HG02610 (cell line): ENCODE data around the gene FMO3.

Source experiments
- ATAC-seq: cut with Tn5 transposase; IDR thresholded peaks from one replicate; pipeline ENCODE4 v1.9.1; 2021; ENCODE audit warnings: mild to moderate bottlenecking, moderate library complexity; ENCODE audit not compliant: unreplicated experiment

The FMO3 gene

DNA sequence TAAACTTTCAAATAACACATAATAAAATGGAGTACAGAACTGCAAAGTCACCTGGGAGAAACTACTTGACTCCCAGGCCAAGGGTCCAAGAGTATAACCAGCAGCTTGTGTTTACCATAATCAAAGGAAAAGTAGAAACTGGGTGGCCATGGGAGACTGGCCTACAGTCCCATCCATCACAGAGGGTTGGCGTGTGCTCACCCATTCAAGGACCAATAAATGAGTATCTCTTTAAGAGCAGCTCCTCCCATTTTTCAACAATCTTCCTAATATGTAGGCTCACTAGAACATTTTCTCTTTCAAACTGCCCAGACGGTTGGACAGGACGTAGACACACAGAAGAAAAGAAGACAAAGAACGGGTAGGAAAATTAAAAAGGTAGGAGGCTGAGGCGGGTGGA, at the start of gene FMO3:
Gene FMO3 (plus strand): TSS at position 302 of the 400 bp plus-strand sequence. CDS start 1,754 bp downstream, outside the sequence.
- ATAC-seq: no peak

DNA sequence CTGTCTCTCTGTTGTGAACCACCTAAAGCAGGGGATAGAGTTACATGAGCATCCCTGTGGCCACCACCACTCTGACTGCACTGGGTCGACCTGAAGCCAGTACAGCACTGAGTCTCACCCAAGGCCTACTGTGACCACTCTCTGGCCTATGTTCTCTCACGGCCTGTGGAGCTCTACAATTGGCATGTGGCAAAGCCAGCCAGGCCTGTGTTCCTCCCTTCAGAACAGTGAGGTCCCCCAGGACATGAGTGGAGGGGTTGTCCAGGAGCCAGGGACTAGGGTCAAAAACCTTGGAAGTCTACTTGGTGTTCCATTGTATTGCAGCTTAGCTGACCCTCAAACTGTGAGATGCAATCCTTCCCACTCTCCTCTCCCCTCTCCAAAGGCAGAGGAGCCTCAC, 42.7 kb upstream of the FMO3 start:
- ATAC-seq: no peak

DNA sequence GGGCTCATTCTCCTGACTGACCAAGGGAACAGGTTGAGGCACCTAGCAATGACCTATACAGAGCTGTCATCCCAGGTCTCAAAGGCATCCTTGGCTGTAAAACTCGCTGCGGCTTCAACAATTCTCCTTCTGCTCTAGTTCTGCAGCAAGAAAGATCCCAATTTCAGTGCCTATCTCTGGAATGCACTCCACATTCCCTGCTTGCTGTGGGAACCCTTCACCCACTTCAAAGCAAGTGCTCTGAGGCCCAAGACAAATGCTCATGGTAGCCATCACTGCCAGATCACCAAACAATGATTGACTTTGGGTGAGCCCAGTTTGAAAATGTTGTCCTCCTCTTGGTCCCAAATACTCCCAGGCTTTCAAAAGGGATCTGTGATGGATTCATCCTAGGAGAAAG, 37.7 kb upstream of the FMO3 start:
- no peak for ATAC-seq

DNA sequence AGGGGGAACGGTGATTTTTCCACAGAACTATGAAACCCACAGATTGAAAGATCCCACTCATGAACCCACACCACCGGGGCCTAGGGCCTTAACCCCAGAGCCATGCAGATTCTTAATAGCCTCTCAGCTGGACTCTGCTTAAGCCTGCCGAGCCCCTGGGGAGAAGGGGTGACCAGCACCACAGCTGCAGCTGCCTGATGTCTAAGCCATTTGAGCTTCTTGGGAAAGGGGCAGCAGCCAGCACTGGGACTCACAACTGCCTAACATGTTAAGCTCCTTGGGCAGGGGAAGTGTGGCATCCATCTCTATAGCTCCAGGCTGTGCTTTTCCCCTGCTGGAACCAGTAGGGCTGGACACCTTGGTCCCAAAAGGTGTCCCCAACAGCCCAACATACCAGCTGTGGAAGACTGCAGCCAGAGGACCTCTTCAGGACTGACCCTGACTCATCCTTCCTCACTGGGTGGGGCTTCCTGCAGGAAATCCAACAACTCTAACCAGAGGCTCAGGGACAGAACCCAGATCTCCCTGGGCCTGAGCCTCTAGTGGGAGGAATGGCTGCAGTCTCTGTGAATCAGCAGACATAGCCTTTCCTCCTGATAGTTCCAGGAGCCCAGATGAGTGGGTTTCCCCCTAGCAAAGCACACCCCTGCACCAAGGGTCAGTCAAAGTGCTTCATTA, 34.6 kb upstream of the FMO3 start:
- no peak for ATAC-seq

DNA sequence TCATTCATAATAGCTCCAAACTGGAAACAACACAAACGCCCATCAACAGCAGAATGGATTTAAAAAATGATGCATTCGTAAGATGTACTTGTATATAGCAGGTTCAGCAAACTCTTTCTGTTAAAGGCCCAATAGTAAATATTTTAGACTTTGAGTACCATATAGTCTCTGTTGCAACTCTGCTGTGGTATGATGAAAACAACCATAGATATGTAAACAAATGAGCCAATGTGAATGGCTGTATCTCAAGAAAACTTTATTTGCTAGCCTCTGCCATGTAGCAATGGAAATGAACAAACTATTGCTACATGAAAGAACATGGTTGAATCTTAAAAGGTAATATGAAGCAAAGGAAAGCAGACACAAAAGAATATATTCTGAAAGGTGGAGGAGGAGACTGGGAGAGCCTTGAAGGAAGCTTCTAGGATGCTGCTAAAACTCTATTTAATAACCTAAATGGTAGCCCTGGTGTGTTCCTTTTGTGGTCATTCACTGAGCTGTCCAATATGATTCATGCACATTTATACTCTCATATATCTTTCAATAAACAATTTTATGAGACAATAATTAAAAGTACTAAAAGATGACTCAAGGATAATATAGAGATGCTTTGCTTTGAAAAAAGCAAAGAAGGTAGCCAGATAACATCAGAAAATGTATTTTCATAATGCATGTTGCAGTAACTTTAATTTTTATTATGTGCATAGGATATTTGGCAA, 29.1 kb upstream of the FMO3 start:
- ATAC-seq: no peak

DNA sequence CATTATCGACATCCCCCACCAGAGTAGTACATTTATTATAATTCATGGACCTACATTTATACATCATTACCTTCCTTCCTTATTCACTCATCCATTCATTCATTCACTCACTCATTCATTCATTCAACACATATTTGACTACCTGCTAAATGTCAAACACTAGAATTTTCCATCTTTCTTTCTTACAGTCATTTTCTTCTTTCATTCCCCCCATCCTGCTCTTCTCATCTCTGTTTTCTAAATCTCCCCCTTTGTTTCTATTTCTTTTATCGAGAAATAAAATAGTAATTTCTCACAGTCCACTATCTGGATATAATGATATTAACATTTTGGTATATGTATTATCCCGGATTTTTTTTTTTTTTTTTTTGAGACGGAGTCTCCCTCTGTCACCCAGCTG, 27.8 kb upstream of the FMO3 start:
- no peak for ATAC-seq

DNA sequence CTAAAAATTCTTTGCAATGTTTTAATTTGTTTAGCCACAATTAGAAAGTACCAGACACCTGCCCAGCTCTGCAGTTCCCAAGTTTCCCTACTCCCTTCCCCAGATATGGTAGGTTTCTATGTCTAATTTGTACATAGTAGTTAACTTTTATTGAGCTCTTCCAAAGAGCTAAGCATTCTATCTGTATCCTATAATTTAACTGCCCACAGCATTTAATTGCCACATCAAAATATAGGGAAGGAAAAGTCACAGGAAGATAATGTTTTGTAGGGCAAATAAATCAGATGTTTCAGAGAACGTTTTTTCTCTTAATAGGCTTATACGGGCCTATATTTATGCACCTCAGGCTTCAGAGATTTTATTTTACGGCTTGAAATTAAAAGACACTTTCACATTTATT, 15.7 kb upstream of the FMO3 start:
- no peak for ATAC-seq

DNA sequence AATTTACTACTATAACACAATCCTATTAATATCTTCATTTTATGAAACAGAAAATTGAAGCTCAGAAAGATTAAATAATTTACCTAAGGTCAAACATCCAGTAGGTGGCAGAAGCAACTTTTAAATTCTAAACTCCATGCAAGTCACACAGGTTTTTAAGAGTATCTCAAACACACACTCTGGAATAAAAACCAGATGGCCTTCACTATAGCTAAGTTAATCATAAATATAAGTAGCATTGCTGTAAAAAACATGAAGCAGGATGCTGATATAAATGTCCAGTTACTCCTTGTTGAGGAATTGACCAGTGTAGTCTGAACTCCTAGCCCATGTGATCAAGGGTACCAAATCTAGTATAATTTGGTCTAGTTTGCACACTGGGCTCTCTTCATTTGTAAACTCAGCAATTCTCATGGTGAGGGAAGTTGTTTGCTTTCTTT, 9.4 kb upstream of the FMO3 start:
- ATAC-seq: no peak

DNA sequence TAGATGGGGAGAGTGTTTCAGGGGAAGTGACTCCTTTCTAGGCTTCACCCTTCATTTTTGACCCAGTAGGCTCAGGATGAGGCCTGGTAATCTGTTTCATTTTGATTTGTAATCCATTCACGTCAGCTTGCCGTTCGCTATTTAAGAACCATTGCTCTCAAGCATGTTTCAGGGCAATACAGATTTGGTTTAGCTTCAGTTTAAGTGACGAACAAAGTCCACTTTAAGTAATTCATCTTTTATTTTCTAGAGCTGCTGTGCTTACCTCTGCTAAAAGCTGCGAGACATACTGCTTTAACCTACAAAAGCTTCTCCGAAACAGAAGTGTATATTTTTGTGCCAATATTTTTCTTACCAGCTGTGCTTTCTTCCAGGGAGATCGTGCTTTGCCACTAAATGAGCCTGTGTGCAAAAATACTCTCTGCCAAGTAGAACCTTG, 8.9 kb upstream of the FMO3 start:
- ATAC-seq: no peak

DNA sequence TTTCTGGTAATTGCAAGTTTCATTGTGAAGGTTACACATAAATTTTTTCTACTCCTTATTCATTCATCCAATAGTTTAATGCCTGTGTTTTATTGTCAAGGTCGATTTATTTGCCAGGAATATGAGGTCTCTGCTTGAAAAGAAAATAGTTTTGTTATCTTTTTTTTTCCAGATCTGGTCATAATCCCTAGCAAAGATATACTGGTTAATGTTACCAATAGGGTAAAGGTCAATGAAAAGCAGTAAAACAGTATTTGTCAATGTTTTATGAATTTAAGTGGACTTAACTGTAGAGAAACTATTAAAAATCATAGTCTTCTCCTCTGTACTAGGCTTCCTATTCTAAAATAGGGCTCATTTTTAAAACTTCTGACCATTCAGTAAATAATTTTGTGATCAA, 8.1 kb upstream of the FMO3 start:
- ATAC-seq: no peak

DNA sequence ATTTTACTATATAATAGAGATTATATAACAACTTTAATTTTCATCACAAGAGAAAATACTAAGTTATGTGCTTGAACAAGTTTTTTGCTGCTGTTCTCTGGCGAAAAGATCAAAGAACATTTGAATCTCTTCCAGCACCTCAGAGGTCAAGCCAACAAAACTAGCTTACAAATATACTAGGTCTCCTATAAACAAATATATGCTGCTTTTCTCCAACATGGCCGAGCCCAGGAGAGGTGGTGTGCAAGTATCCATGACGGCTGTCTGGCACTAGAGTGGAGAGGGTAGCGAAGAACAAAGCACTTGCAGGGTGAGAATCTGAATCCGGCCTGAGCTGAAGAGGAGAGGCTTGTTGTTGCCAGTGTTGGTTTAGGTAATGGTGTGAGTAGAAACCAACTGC, 7.5 kb upstream of the FMO3 start:
- ATAC-seq: no peak

DNA sequence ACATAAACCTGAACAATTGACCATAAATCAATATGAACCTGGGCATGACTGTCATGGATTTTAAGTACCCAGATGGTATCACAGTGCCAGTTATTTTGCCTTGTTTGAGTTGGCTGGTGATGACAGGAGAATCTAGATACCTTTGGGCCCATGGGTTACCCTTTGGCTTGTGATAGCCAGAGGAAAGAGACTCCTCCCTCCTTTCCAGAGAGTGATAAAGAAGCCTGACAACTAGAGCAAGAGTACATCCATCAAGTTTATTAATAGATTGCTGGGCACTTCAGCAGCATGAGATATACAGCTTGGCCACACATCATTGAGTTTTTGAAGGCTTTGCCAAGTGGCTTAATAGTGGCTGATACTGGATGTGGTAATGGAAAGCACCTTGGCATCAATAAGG, 6.6 kb upstream of the FMO3 start:
- ATAC-seq: no peak

DNA sequence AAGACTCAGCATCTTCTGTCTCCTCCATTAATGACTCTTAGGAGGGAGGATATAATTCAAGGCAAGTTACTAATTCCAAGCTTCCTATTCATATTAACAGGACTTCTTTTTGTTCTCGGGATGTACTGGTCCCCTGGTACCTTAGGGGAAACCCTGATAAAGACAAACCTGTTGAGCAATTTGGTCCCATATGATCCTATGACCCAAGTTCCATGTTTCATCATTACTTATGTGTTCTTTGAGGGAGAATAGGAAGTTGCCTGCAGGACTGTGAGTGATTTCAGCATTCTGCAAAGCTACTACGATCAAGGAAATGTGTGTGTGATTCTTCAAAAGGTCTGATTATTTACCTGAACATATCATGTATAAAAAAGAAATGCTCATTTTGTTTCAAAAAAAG, 5.8 kb upstream of the FMO3 start:
- ATAC-seq: no peak

DNA sequence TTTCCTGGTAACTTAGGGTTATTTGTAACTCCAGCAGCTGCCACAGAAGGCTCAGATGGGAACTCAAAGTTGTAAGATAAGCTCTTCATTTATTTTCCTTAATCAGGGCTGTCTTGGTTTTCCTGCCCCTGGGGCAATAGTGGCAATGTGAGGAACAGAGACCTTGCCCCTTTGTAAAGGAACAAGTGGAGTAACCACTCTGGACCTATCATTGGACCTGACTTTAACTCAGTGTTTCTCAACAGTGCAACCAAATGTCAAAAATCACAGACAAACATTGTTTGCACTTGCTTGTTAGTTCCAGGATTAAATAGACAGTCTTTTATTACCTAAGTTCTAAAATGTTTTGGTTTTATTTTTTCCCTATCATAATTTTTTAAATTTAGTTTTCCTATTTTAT, 2.8 kb upstream of the FMO3 start:
- no peak for ATAC-seq

DNA sequence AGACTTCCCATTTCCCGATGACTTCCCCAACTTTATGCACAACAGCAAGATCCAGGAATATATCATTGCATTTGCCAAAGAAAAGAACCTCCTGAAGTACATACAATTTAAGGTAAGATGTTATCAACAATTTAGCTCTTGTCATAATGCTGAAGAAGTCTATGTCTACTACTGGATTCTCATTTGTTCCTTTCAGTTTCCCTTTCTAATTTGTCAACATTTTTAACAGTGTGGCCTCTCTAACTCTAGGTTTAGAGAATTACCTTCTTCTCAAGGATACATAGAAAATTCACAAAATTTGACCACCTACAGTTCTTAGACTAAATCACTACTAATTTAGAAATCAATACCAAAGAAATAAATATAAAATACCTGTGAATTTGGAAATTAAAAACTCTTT, 13.2 kb downstream of the FMO3 start:
- no peak for ATAC-seq

DNA sequence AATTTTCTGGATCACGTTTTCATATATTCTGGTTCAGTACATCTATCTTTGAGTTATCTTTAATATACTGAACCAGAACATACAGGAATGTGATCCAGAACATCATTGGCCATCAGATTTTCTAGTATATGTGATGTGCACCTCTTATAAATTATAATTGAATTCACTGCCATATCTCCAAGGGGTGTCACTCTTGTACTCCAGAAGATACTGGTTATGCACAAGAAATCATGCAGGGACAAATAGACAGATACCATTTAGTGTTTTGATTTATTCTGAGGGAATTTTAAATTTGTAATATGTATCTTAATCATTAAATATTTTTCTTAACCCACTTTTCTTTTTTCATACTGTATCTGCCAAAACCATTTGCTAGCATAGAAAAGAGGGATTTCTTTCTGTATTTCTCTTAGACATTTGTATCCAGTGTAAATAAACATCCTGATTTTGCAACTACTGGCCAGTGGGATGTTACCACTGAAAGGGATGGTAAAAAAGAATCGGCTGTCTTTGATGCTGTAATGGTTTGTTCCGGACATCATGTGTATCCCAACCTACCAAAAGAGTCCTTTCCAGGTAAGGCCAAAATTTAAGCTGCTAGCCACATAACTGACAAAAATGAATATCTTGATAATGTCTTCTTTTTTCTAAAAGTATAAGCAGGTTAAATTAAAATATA, 16.7 kb downstream of the FMO3 start:
- no peak for ATAC-seq

DNA sequence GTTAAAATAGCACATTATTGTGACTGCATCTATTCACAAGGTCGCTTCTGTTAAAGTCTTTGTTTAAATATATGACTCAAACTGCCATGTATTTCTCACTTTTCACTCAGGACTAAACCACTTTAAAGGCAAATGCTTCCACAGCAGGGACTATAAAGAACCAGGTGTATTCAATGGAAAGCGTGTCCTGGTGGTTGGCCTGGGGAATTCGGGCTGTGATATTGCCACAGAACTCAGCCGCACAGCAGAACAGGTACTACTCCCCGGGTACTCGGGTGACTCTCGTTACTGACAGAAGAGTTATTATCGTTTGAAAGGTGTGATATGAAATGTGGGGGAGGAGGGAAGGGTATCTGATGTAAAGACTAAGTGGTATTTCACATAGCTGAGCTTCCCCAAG, 17.3 kb downstream of the FMO3 start:
- ATAC-seq: no peak

DNA sequence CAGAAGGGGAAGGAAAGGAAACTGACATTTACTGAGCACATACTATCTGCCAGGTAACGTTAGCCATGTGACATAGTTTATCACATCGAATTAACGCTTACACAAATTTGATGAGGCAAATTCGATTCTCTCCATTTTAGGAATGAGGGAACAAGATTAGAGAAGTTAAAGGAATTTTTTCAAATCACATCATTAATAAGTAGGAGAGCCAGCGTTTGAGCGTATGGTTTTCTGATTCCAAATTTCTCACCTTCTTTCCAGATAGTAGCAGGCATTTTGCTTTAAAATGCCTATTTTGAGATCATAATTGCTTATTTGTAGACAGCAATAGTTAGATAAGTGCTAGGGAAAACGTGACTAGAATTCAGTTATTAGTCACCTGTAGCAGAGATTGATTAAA, 19.3 kb downstream of the FMO3 start:
- ATAC-seq: no peak

DNA sequence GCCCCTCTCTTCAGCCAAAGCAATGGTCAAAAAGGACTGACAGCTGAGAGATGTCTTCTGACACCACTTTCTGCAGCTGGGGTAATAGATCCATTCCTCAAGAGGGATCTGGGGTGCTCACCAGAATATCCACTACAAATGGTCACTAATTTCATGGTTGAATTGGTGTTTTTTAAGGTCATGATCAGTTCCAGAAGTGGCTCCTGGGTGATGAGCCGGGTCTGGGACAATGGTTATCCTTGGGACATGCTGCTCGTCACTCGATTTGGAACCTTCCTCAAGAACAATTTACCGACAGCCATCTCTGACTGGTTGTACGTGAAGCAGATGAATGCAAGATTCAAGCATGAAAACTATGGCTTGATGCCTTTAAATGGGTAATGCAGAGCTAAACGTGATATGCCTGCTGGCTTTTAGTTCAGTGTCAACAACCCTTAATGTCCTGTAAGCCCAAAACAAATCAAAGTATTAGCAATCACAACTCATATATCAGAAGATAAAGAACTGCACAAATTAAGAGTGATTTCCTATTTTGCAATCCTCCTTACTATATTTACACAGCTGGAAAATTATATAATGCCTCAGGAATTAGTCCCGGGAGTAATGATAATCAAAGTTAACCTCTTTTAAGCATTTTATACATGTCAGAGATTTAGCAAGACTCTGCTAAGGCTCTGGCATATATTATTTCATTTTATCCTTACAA, 20.1 kb downstream of the FMO3 start:
- no peak for ATAC-seq

DNA sequence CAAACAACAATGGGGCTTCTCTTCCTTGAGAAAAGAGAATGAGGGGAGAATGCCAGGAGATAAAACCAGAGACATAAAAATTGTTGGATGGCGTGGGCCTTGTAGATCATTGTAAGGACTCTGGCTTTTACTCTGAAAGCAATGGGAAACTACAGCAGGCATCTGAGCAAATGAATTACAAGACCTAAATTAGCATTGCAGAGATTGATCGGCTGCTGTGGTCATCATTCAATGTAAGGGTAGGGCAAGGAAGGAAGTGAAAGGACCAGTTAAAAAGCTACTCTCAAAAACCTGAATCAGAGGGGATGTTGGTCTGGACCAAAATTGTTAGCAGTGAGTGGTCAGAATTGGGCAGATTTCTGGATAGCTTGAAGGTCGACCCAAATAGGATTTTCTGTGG, 21.4 kb downstream of the FMO3 start:
- ATAC-seq: no peak

DNA sequence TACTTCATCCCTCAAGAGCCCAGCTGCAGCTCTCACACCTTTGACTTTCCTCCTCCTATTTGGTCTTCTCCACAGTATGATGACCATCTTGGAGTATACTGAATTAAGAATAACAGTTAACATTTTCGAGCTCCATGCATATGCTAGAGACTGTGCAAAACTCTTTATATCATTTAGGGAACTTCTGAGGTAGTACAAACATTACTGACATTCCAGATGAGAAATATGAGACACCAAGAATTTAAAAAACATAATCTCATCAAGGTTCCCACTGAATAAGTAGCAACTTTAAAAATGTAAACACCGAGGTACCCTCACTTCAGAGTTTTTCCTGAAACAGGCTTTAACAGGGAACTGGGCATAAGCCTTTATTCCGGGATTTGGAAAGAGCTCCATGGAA, 22.7 kb downstream of the FMO3 start:
- no peak for ATAC-seq
